Placental epithelial cell (primary cell): ENCODE data around the gene KL. TPM values are rescaled to one million over a fixed set of nuclear protein-coding genes. Genes with fewer than 3 reads are reported as not detected.

Experiments used
- total RNA-seq: library from RNA; depleted of rRNA; stranded (reverse); fragments of >200 nt; gene quantifications from 2 replicates; pipeline ENCODE4 v1.2.3, GENCODE V29; 2012

The KL gene
- total RNA-seq: 0.54 and 0.79 TPM in 2 replicates

DNA sequence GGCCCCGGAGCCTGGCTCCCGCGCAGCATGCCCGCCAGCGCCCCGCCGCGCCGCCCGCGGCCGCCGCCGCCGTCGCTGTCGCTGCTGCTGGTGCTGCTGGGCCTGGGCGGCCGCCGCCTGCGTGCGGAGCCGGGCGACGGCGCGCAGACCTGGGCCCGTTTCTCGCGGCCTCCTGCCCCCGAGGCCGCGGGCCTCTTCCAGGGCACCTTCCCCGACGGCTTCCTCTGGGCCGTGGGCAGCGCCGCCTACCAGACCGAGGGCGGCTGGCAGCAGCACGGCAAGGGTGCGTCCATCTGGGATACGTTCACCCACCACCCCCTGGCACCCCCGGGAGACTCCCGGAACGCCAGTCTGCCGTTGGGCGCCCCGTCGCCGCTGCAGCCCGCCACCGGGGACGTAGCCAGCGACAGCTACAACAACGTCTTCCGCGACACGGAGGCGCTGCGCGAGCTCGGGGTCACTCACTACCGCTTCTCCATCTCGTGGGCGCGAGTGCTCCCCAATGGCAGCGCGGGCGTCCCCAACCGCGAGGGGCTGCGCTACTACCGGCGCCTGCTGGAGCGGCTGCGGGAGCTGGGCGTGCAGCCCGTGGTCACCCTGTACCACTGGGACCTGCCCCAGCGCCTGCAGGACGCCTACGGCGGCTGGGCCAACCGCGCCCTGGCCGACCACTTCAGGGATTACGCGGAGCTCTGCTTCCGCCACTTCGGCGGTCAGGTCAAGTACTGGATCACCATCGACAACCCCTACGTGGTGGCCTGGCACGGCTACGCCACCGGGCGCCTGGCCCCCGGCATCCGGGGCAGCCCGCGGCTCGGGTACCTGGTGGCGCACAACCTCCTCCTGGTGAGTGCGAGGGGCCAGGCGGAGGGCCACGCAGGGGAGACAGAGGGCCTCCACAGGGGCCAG is at the start of gene KL:
Gene KL (plus strand): TSS at position 10 of the 909 bp plus-strand sequence. CDS start 18 bp downstream, at position 28.

